HL-60 (cell line): ENCODE data around the gene EPHA4.

ENCODE experiments used
- DNase-seq, 2 experiments: peaks; one replicate each; pipeline ENCODE4 v3.0.0-alpha.2; 2010 to 2020; ENCODE audit warnings: low read depth in 1 of 2, low spot score in 1 of 2
- H3K27ac ChIP-seq: fragments of 250-450 bp; sonication (Bioruptor Pico); replicated peaks from 2 replicates; pipeline ENCODE4 v1.5.1; 2020; ENCODE audit warnings: mild to moderate bottlenecking, moderate library complexity
- H3K27me3 ChIP-seq: fragments of 250-450 bp; sonication (Bioruptor Pico); 2 replicates; pipeline ENCODE4 v1.5.1; 2021; ENCODE audit warnings: mild to moderate bottlenecking, moderate library complexity; ENCODE audit not compliant: insufficient read depth, poor library complexity, severe bottlenecking
- H3K4me3 ChIP-seq: replicated peaks from 2 replicates; pipeline ENCODE4 v1.5.1; 2011; ENCODE audit warnings: mild to moderate bottlenecking, control low read depth, low read length; ENCODE audit not compliant: insufficient read depth
- GABPA ChIP-seq: IDR thresholded peaks from 2 replicates; pipeline ENCODE4 v1.6.1; 2012; ENCODE audit warnings: low read depth
- POLR2AphosphoS5 ChIP-seq: IDR thresholded peaks from 2 replicates; pipeline ENCODE4 v1.6.1; 2012; ENCODE audit warnings: low read depth
- SPI1 ChIP-seq: IDR thresholded peaks from 2 replicates; pipeline ENCODE4 v1.6.1; 2012; ENCODE audit warnings: low read depth, mild to moderate bottlenecking, borderline replicate concordance
- TF ChIP-seq, protein P1 (sequence below): IDR thresholded peaks from 2 replicates; pipeline ENCODE4 v1.6.1; 2012; ENCODE audit warnings: low read depth; ENCODE audit not compliant: insufficient replicate concordance
- TF ChIP-seq, protein P2 (sequence below): IDR thresholded peaks from one replicate; pipeline ENCODE4 v1.5.1; 2011; ENCODE audit warnings: low read length, control low read depth, inconsistent platforms; ENCODE audit not compliant: insufficient read depth

Gene EPHA4

DNA sequence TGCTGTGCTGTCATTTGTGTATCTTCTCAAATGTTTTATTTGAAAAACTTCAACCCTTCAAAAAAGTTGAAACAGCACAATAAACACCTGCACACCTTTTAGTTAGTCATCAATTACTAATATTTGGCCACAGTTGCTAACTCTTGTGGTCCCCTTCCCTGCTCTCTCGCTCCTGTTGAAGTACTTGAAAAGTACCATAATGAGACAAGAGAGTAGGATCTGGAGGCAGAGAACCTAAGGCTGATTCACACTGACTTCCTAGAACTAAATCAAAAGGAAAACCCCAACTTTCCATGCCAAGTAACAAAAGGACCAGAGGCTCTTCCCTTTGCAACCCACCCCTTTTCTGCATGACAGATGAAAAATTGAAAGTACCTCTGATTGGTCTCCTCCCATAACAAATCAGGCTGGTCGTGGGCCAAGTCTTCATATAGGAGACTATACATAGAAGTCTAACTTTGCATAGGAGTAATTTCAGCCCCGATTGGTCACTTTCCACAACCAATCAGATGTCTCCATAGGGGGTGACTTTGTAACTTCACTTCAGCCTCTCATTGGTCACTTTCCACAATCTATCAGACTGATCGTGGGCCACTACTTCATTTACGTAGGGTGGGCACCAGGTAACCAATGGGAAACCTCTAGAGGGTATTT, 179.7 kb downstream of the EPHA4 start:
- H3K27me3 ChIP-seq: no peaks in the 10 kb centered on the region
- no peak overlapping the region for H3K4me3 ChIP-seq
- TF ChIP-seq GABPA (no peak), POLR2AphosphoS5 (no peak)
- TF ChIP-seq, protein P1, sequence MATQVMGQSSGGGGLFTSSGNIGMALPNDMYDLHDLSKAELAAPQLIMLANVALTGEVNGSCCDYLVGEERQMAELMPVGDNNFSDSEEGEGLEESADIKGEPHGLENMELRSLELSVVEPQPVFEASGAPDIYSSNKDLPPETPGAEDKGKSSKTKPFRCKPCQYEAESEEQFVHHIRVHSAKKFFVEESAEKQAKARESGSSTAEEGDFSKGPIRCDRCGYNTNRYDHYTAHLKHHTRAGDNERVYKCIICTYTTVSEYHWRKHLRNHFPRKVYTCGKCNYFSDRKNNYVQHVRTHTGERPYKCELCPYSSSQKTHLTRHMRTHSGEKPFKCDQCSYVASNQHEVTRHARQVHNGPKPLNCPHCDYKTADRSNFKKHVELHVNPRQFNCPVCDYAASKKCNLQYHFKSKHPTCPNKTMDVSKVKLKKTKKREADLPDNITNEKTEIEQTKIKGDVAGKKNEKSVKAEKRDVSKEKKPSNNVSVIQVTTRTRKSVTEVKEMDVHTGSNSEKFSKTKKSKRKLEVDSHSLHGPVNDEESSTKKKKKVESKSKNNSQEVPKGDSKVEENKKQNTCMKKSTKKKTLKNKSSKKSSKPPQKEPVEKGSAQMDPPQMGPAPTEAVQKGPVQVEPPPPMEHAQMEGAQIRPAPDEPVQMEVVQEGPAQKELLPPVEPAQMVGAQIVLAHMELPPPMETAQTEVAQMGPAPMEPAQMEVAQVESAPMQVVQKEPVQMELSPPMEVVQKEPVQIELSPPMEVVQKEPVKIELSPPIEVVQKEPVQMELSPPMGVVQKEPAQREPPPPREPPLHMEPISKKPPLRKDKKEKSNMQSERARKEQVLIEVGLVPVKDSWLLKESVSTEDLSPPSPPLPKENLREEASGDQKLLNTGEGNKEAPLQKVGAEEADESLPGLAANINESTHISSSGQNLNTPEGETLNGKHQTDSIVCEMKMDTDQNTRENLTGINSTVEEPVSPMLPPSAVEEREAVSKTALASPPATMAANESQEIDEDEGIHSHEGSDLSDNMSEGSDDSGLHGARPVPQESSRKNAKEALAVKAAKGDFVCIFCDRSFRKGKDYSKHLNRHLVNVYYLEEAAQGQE: no peak
- no peak for DNase-seq
- H3K27ac ChIP-seq: no peak overlapping the region

DNA sequence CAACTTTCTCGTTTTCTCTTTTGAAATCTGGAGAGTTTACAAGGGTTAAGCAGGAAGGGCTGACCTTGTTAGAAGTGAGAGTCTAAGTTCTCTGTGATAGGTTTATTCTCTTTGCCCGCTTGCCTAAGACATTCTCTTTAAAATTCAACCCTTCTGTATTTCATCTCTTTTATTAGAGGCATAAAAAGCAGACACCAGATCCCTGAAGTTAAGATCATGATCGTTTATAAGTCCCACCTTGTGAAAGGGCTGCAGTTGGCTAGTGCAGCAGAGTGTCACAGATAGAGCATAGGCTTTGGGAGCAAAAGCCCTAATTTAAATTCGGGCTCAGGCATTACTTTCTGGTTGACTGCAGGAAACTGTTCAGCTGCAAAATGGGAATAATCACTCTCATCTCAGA, 181.2 kb downstream of the EPHA4 start:
- Histone ChIP-seq H3K27me3 (no peaks in the 10 kb centered on the region), H3K4me3 (no peak overlapping the region), H3K27ac (no peak overlapping the region)
- TF ChIP-seq GABPA (no peak), POLR2AphosphoS5 (no peak), SPI1 (no peak)
- TF ChIP-seq, protein P1: no peak
- TF ChIP-seq, protein P2, sequence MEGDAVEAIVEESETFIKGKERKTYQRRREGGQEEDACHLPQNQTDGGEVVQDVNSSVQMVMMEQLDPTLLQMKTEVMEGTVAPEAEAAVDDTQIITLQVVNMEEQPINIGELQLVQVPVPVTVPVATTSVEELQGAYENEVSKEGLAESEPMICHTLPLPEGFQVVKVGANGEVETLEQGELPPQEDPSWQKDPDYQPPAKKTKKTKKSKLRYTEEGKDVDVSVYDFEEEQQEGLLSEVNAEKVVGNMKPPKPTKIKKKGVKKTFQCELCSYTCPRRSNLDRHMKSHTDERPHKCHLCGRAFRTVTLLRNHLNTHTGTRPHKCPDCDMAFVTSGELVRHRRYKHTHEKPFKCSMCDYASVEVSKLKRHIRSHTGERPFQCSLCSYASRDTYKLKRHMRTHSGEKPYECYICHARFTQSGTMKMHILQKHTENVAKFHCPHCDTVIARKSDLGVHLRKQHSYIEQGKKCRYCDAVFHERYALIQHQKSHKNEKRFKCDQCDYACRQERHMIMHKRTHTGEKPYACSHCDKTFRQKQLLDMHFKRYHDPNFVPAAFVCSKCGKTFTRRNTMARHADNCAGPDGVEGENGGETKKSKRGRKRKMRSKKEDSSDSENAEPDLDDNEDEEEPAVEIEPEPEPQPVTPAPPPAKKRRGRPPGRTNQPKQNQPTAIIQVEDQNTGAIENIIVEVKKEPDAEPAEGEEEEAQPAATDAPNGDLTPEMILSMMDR: no peak
- no peak for DNase-seq

DNA sequence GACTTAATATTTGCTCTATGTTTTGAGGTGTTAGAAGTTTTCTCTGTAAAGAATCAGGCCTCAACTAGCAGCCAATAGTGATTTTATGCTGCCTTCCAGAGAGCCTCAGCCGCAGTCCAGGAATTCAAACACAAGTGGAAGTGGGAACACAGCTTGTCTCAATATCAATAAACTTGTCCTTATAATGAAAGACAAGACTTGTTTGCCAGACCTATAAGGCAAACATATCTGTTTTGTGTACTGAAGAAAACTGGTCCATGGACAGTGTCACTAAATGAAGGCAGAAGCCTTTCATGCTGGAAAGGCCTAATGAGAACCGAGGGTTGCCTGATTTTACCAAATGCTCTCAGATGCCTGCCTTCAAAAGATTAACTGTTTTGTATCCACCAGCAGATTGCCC, 182.2 kb downstream of the EPHA4 start:
- DNase-seq: no peak
- Histone ChIP-seq H3K4me3 (no peak overlapping the region), H3K27ac (no peak overlapping the region), H3K27me3 (no peaks in the 10 kb centered on the region)
- no peak for TF ChIP-seq GABPA
- TF ChIP-seq, protein P2: no peak
- no peak for TF ChIP-seq SPI1
- TF ChIP-seq, protein P1: no peak
- no peak for TF ChIP-seq POLR2AphosphoS5

- TF ChIP-seq POLR2AphosphoS5: no peak
- TF ChIP-seq SPI1: no peak
- TF ChIP-seq, protein P2: no peak
- TF ChIP-seq GABPA: no peak
- TF ChIP-seq, protein P1: no peak
- Histone ChIP-seq H3K27me3 (no peaks in the 10 kb centered on the region), H3K4me3 (no peak overlapping the region), H3K27ac (no peak overlapping the region)
- no peak for DNase-seq
Measured at GRCh38 chr2:221389421-221389820, 182.7 kb downstream of the EPHA4 start.
